Activated CD4-positive, alpha-beta T cell treated with anti-CD3 and anti-CD28 coated beads, Interleukin-2, amount 10 ng/mL, durations not matched to agents 24 days and 14 days (primary cell): ENCODE measurements around the gene ZNF791. TPM values are rescaled to one million over a fixed set of nuclear protein-coding genes. Genes with fewer than 3 reads are reported as not detected.
"Not testable (repeated sequence)": the region's sequence is repeated elsewhere in the genome, so short reads cannot be mapped to it uniquely, and the experiment has no call there.

Source experiments
- DNase-seq: peaks from one replicate; pipeline ENCODE4 v3.0.0; 2022
- H3K27ac Mint-ChIP-seq: one replicate; pipeline ENCODE4 v1.8.0; 2022; ENCODE audit warnings: mild to moderate bottlenecking, mixed read lengths
- H3K27me3 Mint-ChIP-seq: one replicate; pipeline ENCODE4 v1.8.0; 2022; ENCODE audit warnings: mixed read lengths
- H3K36me3 Mint-ChIP-seq: one replicate; pipeline ENCODE4 v1.8.0; 2022; ENCODE audit warnings: low read depth, mild to moderate bottlenecking, mixed read lengths
- H3K4me1 Mint-ChIP-seq: one replicate; pipeline ENCODE4 v1.8.0; 2021; ENCODE audit warnings: mixed read lengths
- H3K4me3 Mint-ChIP-seq: one replicate; pipeline ENCODE4 v1.8.0; 2022; ENCODE audit warnings: mild to moderate bottlenecking, moderate library complexity, mixed read lengths
- H3K9me3 Mint-ChIP-seq: one replicate; pipeline ENCODE4 v1.8.0; 2021; ENCODE audit warnings: mixed read lengths
- intact Hi-C: fragments of 100-400 bp; cut with micrococcal nuclease; formaldehyde crosslinking; loops from one replicate; pipeline ENCODE4 v1.15.1; 2023
- total RNA-seq: library from RNA; stranded (reverse); gene quantifications from 2 replicates; pipeline ENCODE4 v1.2.3, GENCODE V29; 2022

ZNF791 gene
- total RNA-seq: 22.3 and 26.6 TPM in 2 replicates

DNA sequence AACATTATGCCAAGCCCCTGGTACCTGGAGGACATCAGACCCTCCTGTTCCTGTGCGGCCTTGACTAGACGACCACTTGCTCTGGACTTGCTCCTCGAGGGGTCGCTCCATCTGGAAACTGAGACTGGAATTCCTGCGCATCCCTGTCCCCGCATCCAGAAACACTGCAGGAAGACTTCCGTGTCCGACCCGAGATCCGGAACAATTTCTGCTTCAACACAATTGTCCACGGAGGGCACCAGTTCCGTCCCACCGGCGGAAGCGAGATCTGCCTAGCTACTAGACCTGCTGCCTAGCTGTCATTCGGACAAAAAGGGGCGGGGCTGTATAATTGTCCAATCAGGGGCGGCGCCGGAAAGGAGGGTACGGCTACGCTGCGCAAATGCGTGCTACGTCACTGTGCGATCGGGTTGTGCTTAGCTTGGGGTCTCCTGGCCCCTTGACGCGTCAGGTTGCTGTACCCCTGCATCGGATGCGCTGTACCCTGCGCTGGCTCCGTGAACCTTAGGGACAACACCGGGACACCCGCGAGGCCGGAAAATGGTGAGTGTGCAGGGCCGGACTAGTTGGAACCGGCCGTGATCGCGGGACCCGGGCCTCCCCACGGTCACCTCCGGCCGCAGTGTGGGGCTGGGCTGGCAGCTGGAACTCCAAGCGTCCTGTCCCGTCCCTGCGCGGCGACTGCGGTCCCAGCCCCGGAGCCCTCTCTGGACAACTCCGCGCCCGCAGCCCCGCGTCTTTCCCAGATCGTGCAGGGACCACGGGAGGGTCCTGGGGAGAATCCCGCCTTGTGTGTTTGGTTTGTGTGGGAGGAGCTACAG is at the start of gene ZNF791, which contains the start of gene ZNF490:
TSS of gene ZNF791 (plus strand) at position 381 of the 821 bp plus-strand sequence. CDS start at position 541, 160 bp downstream.
TSS of gene ZNF490 (minus strand) at position 274 of the 821 bp plus-strand sequence. CDS start at position 141, 133 bp downstream.
- peak within 1 kb of the TSS; percentile 100 for H3K4me3 Mint-ChIP-seq
- intact Hi-C loops: loop anchor here (1.0 to 2.0 kb wide), 2 partner anchors 56 to 60 kb away; partner anchors contain the start of genes MAN2B1, WDR83 and ZNF564
- peaks cover 20% of the 10 kb centered on the region for H3K4me1 Mint-ChIP-seq
- peak; percentile 99 for DNase-seq
- peak within 1 kb of the TSS; percentile 99 for H3K27ac Mint-ChIP-seq
- no peaks in the 10 kb centered on the region for H3K27me3 Mint-ChIP-seq
- H3K36me3 Mint-ChIP-seq: peaks cover 37% of the 10 kb centered on the region
- H3K9me3 Mint-ChIP-seq: no peaks in the 10 kb centered on the region

DNA sequence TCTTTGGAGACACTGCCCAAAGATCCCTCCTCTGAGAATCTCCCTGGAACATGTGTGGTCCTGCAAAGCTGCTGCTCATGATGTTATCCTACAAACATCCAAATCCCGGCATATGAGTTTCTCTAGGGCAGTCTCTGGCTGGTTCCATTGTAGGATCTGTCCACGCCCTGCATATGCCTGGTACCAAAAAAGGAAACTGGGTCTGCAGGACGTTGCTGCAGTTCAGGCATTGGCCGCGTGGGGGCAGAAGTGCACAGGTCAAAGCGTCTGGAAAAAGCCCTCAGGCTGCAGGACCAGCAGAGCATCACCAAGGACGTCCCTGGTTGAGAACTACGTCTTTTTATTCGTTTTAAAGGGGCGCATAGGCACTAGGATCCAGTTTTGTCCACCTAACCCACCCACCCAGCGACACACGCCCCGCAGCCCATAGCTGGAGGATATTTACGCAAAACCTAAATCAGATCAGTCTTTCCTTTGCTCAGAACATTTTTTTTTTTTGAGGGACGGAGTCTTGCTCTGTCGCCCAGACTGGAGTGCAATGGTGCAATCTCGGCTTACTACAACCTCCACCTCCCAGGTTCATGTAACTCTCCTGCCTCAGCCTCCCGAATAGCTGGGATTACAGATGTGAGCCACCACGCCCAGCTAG is 46.6 kb upstream of the ZNF791 start:
- intact Hi-C loops: loop anchor here (1.0 to 5.0 kb wide), 2 partner anchors 38 to 108 kb away; no protein-coding TSS in a partner anchor

DNA sequence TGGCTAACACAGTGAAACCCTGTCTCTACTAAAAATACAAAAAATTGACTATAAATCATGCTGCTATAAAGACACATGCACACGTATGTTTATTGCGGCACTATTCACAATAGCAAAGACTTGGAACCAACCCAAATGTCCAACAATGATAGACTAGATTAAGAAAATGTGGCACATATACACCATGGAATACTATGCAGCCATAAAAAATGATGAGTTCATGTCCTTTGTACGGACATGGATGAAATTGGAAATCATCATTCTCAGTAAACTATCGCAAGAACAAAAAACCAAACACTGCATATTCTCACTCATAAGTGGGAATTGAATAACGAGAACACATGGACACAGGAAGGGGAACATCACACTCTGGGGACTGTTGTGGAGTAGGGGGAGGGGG is 44.3 kb upstream of the ZNF791 start:
- H3K4me1 Mint-ChIP-seq, H3K36me3 Mint-ChIP-seq, H3K9me3 Mint-ChIP-seq, H3K27me3 Mint-ChIP-seq, DNase-seq, H3K4me3 Mint-ChIP-seq, H3K27ac Mint-ChIP-seq, intact Hi-C loops: not testable (repeated sequence)

More for the DNA sequence above, 46.6 kb upstream of the ZNF791 start:
- DNase-seq: peak; percentile 98
- no peaks in the 10 kb centered on the region for H3K36me3 Mint-ChIP-seq
- H3K27me3 Mint-ChIP-seq: no peaks in the 10 kb centered on the region
- H3K27ac Mint-ChIP-seq: no peak overlapping the region
- H3K4me1 Mint-ChIP-seq: peaks cover 5% of the 10 kb centered on the region
- H3K4me3 Mint-ChIP-seq: no peak overlapping the region
- H3K9me3 Mint-ChIP-seq: no peaks in the 10 kb centered on the region

DNA sequence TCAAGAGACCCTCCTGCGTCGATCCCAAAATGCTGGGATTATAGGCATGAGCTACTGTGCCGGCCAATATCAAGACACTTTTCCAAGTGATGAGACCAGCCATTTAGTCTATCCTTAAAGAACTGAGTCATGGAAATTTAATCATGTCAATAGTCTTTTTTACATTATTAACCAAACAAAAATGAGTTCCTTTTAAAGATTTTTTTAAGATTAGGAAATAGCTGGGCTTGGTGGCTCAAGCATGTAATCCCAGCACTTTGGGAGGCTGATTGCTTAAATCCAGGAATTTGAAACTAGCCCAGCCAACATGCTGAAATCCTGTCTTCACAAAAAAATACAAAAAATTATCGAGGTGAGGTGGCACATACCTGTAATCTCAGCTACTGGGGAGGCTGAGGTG is 42.8 kb upstream of the ZNF791 start:
- intact Hi-C loops: no loop called here
- no peak overlapping the region for H3K4me3 Mint-ChIP-seq
- H3K27me3 Mint-ChIP-seq: no peaks in the 10 kb centered on the region

DNA sequence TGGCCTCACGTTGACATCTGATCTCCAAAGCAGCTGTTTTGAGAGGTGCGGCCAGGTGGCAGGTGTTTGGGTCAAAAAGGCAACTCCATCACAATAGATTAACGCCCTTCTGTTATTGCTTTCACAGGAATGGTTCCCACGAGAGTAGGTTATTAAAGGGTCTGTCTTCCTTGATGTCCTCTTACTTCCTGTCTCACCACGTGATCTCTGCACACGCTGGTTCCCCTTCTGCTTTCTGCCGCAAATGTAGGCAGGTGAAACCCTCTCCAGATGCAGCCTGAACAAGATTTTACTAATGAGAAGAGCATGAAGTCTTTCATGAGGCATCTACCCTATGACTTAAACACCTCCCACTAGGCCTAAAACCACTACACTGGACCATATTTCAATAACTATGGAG is 36.7 kb upstream of the ZNF791 start:
- Mint-ChIP-seq H3K9me3 (peaks cover 5% of the 10 kb centered on the region), H3K36me3 (peaks cover 29% of the 10 kb centered on the region), H3K4me3 (no peak overlapping the region), H3K4me1 (peaks cover 3% of the 10 kb centered on the region), H3K27ac (no peak overlapping the region), H3K27me3 (no peaks in the 10 kb centered on the region)
- no peak for DNase-seq
- intact Hi-C loops: no loop called here

More for the DNA sequence above, 42.8 kb upstream of the ZNF791 start:
- H3K4me1 Mint-ChIP-seq: peaks cover 5% of the 10 kb centered on the region
- H3K9me3 Mint-ChIP-seq: no peaks in the 10 kb centered on the region
- H3K27ac Mint-ChIP-seq: no peak overlapping the region
- H3K36me3 Mint-ChIP-seq: peaks cover 2% of the 10 kb centered on the region
- DNase-seq: no peak

DNA sequence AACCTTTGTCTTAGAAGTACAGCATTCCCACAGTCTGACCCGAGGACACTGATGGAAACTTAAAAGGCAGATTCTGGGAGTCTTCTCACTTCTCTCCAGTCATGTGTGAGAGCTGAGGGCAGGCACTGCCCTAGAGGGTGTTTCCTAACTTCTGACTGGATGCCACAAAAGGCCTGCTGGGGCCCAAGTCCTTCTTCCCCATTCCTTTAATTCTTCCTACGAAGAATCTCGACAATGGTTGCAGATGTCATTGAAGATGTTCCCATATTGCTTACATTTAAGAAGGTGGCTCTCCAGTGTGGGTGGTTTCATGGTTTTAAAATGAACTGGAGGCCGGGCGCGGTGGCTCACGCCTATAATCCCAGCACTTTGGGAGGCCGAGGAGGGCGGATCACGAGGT is 32.1 kb upstream of the ZNF791 start:
- peaks cover 3% of the 10 kb centered on the region for H3K4me1 Mint-ChIP-seq
- H3K27me3 Mint-ChIP-seq: no peaks in the 10 kb centered on the region
- H3K9me3 Mint-ChIP-seq: peaks cover 25% of the 10 kb centered on the region
- DNase-seq: no peak
- H3K27ac Mint-ChIP-seq: no peak overlapping the region
- H3K4me3 Mint-ChIP-seq: no peak overlapping the region
- intact Hi-C loops: no loop called here
- H3K36me3 Mint-ChIP-seq: peaks cover 71% of the 10 kb centered on the region

DNA sequence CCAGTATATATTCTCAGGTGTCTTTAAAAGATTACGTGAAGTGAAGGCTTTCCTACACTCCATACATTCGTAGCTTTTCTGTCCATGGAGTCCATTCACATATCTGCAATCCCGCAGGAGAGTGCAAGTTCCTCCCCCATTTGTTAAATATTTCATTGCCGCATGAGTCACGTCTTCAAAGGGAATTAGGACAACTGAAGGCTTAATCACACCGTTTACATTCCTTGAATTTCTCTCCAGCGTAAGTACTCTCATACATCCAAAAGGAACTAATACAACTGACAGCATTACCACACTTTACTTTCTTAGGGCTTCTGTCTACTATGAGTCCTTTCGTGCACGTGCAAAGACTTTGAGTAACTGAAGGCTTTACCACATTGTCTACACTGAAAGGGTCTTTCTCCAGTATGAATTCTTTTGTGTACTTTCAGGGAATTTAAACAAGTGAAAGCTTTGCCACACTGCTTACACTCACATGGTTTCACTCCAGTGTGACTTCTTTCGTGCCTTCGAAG is 30.5 kb upstream of the ZNF791 start:
- Mint-ChIP-seq H3K4me3 (no peak overlapping the region), H3K36me3 (peaks cover 81% of the 10 kb centered on the region), H3K27ac (no peak overlapping the region), H3K4me1 (no peaks in the 10 kb centered on the region), H3K9me3 (peaks cover 25% of the 10 kb centered on the region), H3K27me3 (no peaks in the 10 kb centered on the region)
- intact Hi-C loops: no loop called here
- DNase-seq: no peak

DNA sequence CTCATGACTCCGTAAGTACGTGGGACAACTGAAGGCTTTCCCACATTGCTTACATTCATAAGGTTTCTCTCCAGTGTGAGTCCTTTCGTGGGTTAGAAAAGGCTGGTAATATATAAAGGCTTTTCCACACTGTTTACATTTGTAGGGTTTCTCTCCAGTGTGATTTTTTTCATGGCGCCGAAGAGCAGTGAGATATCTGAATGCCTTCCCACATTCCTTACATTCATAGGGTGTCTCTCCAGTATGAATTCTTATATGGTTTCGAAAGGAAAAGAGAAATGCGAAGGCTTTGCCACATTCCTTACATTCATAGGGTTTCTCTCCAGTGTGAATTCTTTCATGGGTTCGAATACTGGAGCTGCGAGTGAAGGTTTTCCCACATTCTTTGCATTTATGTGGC is 29.6 kb upstream of the ZNF791 start:
- Mint-ChIP-seq H3K4me3 (no peak overlapping the region), H3K27me3 (no peaks in the 10 kb centered on the region), H3K27ac (no peak overlapping the region), H3K4me1 (no peaks in the 10 kb centered on the region), H3K36me3 (peaks cover 80% of the 10 kb centered on the region), H3K9me3 (peaks cover 25% of the 10 kb centered on the region)
- intact Hi-C loops: no loop called here
- no peak for DNase-seq

DNA sequence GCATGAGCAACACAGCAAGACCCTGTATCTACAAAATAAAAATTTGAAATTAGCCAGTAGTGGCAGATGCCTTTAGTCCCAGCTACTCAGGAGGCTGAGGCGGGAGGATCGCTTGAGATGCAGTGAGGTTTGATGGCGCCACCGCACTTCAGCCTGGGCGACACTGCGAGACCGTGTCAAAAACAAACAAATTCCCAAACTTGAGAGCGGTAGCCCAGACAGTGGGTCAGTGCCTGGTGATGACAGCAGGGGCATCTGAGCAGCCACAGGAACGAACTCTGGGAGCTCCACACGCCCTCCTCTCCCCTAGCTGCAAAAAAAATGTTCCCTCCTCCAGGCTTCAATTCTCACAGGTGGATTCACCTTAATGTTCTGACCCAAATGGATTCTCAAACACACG is 14.2 kb upstream of the ZNF791 start:
- DNase-seq: no peak
- Mint-ChIP-seq H3K4me1 (no peaks in the 10 kb centered on the region), H3K27me3 (no peaks in the 10 kb centered on the region)

DNA sequence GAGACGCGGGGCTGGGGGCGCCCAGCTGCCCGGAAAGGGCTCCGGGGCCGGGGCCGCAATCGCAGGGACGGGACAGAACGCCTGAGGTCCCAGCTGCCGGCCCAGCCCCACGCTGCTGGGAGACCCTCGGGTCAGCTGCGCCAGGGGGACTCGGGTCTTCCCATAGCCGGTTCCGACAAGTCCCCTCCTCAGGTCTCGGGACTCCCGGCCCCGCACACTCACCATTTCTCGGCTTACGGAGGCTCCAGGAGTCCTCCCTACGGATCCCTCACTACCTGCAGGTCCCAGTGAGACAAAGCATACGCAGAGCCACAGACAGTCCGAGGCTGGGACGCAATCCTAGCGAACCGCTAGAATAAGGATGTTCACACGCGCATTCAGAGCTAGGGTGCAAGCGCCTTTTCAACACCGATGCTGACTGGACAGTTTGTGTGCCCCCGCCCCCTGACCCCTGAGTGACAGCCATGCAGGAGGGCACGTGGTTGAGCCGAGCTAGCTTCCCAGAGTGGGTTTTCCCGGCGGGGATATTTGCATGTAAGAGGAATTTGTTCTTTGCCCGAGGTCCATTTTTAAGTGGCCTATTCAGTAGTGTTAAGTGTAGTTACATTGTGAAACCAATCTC is 13.7 kb upstream of the ZNF791 start:
- Mint-ChIP-seq H3K9me3 (no peaks in the 10 kb centered on the region), H3K36me3 (peaks cover 37% of the 10 kb centered on the region), H3K4me3 (no peak overlapping the region), H3K27ac (no peak overlapping the region), H3K27me3 (no peaks in the 10 kb centered on the region), H3K4me1 (peaks cover 2% of the 10 kb centered on the region)
- intact Hi-C loops: no loop called here
- DNase-seq: no peak

More for the DNA sequence above, 14.2 kb upstream of the ZNF791 start:
- intact Hi-C loops: no loop called here
- Mint-ChIP-seq H3K27ac (no peak overlapping the region), H3K4me3 (no peak overlapping the region), H3K36me3 (peaks cover 36% of the 10 kb centered on the region), H3K9me3 (no peaks in the 10 kb centered on the region)

DNA sequence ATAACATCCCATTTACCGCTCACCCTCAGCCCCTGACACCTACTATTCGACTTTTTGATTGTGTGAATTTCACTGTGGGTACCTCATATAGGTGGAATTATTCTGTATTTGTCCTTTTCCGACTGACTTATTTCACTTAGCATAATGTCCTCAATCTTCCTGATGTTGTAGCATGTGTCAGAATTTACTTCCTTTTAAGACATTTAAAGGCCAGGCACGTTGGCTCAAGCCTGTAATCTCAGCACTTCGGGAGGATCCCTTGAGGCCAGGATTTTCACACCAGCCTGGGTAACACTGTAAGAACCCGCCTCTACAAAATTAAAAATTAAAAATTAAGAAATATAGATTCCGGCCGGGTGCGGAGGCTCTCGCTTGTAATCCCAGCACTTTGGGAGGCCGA is 13.1 kb upstream of the ZNF791 start:
- Mint-ChIP-seq H3K4me1 (peaks cover 3% of the 10 kb centered on the region), H3K27me3 (no peaks in the 10 kb centered on the region), H3K4me3 (no peak overlapping the region), H3K9me3 (no peaks in the 10 kb centered on the region), H3K36me3 (peaks cover 40% of the 10 kb centered on the region), H3K27ac (no peak overlapping the region)
- intact Hi-C loops: no loop called here
- no peak for DNase-seq

DNA sequence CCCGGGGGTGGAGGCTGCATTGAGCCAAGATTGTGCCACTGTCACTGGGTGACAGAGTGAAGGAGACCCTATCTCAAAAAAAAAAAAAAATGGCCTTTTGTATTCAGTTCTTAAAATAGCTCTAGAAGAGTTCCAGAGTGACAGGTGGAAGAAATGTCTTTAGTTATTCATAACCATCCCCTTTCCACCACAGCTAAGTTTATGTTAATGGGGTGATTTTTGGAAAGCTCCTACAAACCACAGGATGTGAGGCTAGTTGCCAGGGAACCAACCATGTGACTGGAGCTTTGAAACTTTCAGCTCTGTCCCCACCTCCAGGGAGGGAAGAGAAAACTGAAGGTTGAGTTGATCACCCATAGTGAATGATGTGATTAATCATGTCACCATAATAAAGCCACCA is 7.0 kb upstream of the ZNF791 start:
- peak; percentile 91 for DNase-seq

DNA sequence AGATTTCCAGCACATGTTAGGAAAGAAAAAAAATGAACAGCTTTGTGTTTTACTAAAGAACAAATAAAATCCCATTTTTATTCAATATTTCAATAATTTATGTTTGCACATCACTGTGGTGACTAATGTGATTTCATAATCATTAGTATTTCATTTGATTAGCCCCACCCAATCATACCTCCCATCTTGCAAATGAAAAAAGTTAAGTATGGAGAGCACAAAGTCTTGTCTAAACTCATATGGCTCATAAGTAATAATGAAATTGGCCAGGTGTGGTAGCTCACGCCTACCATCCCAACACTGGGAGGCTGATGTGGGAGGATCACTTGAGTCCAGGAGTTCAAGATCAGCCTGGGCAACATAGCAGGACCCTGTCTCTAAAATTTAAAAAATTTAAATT is 3.9 kb upstream of the ZNF791 start:
- no peaks in the 10 kb centered on the region for H3K27me3 Mint-ChIP-seq
- peaks cover 18% of the 10 kb centered on the region for H3K4me1 Mint-ChIP-seq
- intact Hi-C loops: no loop called here
- H3K4me3 Mint-ChIP-seq: no peak overlapping the region
- no peak overlapping the region for H3K27ac Mint-ChIP-seq
- peaks cover 34% of the 10 kb centered on the region for H3K36me3 Mint-ChIP-seq
- no peak for DNase-seq
- no peaks in the 10 kb centered on the region for H3K9me3 Mint-ChIP-seq

More for the DNA sequence above, 7.0 kb upstream of the ZNF791 start:
- no peaks in the 10 kb centered on the region for H3K27me3 Mint-ChIP-seq
- H3K4me1 Mint-ChIP-seq: peaks cover 9% of the 10 kb centered on the region
- H3K27ac Mint-ChIP-seq: peak overlapping the region; percentile 75
- no peaks in the 10 kb centered on the region for H3K9me3 Mint-ChIP-seq
- peak overlapping the region; percentile 12 for H3K4me3 Mint-ChIP-seq
- peaks cover 38% of the 10 kb centered on the region for H3K36me3 Mint-ChIP-seq
- intact Hi-C loops: loop anchor here (1.0 to 5.0 kb wide), 2 partner anchors 10 to 41 kb away; no protein-coding TSS in a partner anchor
